Activated naive CD4-positive, alpha-beta T cell treated with anti-CD3 and anti-CD28 coated beads, Interleukin-2, amount 10 ng/mL, durations not matched to agents 7 days and 5 days (primary cell): ENCODE results near the gene KCTD18.

Experiments used
- CTCF ChIA-PET: fragments of 350-600 bp; sonication (Branson Sonifier 250); formaldehyde crosslinking; loops from one replicate; lab custom pipeline; 2021; ENCODE audit warnings: antibody characterized with exemption; lab: Charles Lee
- DNase-seq: peaks from one replicate; pipeline ENCODE4 v3.0.0-alpha.2; 2020
- H3K27ac Mint-ChIP-seq: one replicate; pipeline ENCODE4 v1.8.0; 2021; ENCODE audit warnings: mild to moderate bottlenecking, moderate library complexity, mixed read lengths
- H3K27me3 Mint-ChIP-seq: one replicate; pipeline ENCODE4 v1.8.0; 2021; ENCODE audit warnings: mild to moderate bottlenecking, mixed read lengths
- H3K36me3 Mint-ChIP-seq: one replicate; pipeline ENCODE4 v1.8.0; 2021; ENCODE audit warnings: mixed read lengths
- H3K4me1 Mint-ChIP-seq: one replicate; pipeline ENCODE4 v1.8.0; 2021; ENCODE audit warnings: mixed read lengths
- H3K4me3 Mint-ChIP-seq: one replicate; pipeline ENCODE4 v1.8.0; 2021; ENCODE audit warnings: mild to moderate bottlenecking, moderate library complexity, mixed read lengths
- H3K9me3 Mint-ChIP-seq: one replicate; pipeline ENCODE4 v1.8.0; 2021; ENCODE audit warnings: mixed read lengths

KCTD18 gene

DNA sequence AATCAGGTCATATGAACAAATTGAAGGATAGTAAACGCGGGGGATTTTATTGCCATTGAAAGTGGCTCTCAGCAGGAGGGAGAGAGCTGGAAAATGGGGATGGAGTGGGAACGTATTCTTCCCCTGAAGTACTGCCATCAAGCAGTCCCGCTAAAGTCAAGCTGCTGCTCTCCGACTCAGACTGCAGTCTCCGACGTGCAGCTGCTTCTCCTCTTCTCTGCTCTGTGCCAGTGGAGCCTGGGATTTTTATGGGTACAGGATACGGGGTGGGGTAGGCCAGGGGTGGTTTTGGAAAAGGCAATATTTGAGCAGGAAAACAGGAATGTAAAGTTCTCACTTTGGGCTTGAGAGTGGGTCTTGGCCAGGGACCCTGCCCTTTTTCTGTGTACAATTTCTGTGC lies 33.0 kb downstream of the KCTD18 start:
- Mint-ChIP-seq H3K4me3 (no peak overlapping the region), H3K27me3 (no peaks in the 10 kb centered on the region), H3K27ac (no peak overlapping the region), H3K9me3 (no peaks in the 10 kb centered on the region), H3K4me1 (peaks cover 6% of the 10 kb centered on the region), H3K36me3 (peaks cover 8% of the 10 kb centered on the region)
- DNase-seq: no peak
- CTCF ChIA-PET: interaction anchor here (0.6 to 1.7 kb wide), 2 partner anchors 9 to 491 kb away, joined by 3 to 6 read pairs; no protein-coding TSS in a partner anchor

DNA sequence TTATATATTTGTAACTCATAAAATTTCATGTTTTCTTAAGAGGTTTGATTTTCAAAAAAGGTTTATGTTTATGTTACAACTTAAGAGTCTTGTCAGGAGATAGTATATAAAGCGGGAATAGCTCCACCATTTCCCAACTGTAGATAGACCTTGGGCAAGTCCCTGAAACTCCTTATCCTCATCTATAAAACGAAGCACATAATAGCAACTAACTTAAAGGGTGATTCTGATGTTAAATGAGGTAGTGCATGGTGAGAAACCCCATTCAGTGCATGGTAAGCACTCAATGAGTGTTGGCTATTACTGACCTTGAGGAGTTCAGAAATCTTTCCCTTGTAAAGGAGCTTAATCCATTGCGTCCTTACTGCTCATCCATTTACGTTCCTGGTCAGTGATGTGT lies 34.1 kb downstream of the KCTD18 start:
- H3K4me3 Mint-ChIP-seq: no peak overlapping the region
- H3K27me3 Mint-ChIP-seq: no peaks in the 10 kb centered on the region
- no peaks in the 10 kb centered on the region for H3K9me3 Mint-ChIP-seq
- peaks cover 12% of the 10 kb centered on the region for H3K36me3 Mint-ChIP-seq
- no peak overlapping the region for H3K27ac Mint-ChIP-seq
- H3K4me1 Mint-ChIP-seq: peaks cover 7% of the 10 kb centered on the region
- no peak for DNase-seq
- CTCF ChIA-PET: interaction anchor here (1.2 to 1.7 kb wide), 2 partner anchors 10 to 496 kb away, joined by 3 to 6 read pairs; no protein-coding TSS in a partner anchor

DNA sequence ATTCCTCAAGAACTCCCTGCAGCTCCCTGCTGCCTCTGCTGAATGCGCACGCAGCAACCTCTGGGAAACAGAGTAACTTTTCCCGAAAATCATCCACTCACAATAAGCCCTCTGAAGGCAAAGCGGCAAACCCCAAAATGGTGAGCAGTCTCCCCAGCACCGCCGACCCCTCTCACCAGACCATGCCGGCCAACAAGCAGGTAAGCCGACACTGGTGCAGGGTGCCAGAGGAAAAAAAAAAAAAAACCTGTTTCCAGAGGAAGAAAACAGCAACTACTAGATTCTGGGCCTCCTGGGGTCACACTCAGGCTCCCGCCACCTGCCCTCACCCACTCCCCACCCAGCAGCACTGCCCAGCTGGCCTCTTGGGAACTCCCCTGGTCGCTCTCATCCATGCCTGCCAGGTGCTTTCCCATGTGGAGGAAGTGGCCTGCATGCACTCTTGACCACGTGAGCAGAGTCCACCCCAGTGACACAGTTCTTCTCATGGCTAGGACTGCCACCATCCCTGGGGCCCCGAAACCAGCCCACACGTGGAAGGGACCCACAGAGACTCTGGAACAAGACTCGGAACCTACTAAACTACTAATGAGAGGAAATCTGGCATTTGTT lies 36.9 kb downstream of the KCTD18 start:
- no peak overlapping the region for H3K4me3 Mint-ChIP-seq
- CTCF ChIA-PET: interaction anchor here (0.6 to 3.8 kb wide), 6 partner anchors 9 to 596 kb away, joined by 3 to 40 read pairs (median 4); no protein-coding TSS in a partner anchor
- H3K27me3 Mint-ChIP-seq: no peaks in the 10 kb centered on the region
- H3K36me3 Mint-ChIP-seq: peaks cover 14% of the 10 kb centered on the region
- H3K27ac Mint-ChIP-seq: no peak overlapping the region
- peaks cover 20% of the 10 kb centered on the region for H3K4me1 Mint-ChIP-seq
- DNase-seq: no peak
- no peaks in the 10 kb centered on the region for H3K9me3 Mint-ChIP-seq

DNA sequence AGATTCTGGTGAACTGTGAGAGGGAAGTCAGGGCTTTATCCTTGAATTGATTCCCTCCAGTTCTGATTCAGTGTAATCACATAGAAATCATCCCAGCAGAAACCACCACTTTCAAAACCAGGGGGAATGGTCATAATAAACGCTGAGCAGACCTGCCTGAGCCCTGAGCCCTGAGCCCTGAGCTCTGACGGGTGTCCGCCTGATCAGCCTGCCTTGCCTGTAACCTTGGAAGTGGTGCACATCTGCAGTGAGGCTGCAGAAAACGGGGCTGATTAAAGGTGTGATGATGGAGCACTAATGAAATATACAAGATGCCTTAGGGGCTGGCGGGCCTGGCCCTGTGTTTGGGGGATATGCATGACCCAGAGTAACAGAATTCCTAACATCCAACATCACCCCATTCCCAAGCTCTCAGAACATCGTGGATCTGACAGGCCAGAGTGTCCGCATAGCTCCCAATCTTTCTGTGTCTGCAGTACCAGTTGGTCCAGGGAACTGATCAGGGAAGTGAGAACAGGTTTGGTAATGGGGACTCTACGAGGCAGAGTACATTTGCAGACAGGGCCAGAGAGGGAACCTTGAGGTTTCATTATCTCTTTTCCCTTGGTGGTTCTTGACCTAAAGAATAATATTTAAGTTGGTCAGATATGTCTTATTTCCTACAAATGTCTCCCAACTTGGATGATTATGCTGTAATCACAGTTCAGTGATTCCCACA lies 37.8 kb downstream of the KCTD18 start:
- Mint-ChIP-seq H3K27ac (no peak overlapping the region), H3K36me3 (peaks cover 14% of the 10 kb centered on the region), H3K9me3 (no peaks in the 10 kb centered on the region), H3K4me3 (no peak overlapping the region), H3K4me1 (peaks cover 29% of the 10 kb centered on the region), H3K27me3 (no peaks in the 10 kb centered on the region)
- DNase-seq: no peak
- CTCF ChIA-PET: interaction anchor here (0.6 to 3.8 kb wide), 14 partner anchors 10 to 620 kb away, joined by 3 to 40 read pairs (median 4); no protein-coding TSS in a partner anchor

DNA sequence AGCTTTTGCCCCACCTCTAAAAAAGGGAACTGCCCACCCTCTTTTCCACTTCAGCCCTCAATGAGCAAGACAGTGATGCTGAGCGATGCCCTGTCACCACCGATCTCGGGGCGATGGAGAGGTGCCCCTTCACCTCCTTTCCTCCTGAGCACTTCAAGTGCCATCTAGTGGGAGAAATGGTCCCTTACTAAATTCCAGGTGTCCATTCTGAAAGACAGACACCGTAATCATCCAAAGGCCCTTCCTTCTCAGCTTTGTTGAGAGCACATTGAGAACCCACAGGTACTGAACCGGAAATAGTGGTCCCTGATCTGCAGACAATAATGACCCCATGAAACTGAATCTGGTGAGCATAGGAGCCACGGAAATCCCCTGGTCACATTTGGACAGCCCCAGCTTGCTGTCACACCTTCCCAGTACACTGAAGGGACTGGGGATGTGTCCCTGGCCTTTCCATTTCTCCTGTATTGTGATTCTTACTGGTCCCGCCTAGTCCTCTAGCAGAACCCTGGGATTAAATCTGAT lies 38.5 kb downstream of the KCTD18 start:
- Mint-ChIP-seq H3K27ac (no peak overlapping the region), H3K36me3 (peaks cover 13% of the 10 kb centered on the region), H3K9me3 (no peaks in the 10 kb centered on the region), H3K4me3 (no peak overlapping the region), H3K27me3 (no peaks in the 10 kb centered on the region), H3K4me1 (peaks cover 36% of the 10 kb centered on the region)
- CTCF ChIA-PET: interaction anchor here (0.7 to 3.8 kb wide), 15 partner anchors 11 to 498 kb away, joined by 3 to 40 read pairs (median 4); no protein-coding TSS in a partner anchor
- DNase-seq: peak; percentile 49

DNA sequence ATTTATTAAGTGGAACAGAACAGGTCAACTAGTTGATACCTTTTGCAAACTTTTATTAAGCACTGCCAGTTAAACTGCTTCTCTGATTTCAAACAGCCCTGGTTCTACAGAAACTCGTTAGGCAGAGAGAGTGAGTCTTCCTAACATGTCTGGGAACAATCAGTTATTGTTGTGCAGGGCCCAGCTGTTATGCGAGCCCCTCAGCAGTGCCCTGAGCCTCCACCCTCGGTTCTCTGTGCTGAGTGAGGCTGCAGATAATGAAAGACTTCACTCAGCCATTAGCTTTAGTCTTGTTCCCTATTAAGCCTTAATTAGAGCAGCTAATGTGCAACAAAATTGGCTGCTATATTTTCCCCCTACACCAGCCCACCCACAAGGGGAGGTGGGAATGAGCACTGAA lies 39.6 kb downstream of the KCTD18 start:
- H3K4me3 Mint-ChIP-seq: no peak overlapping the region
- H3K4me1 Mint-ChIP-seq: peaks cover 46% of the 10 kb centered on the region
- CTCF ChIA-PET: interaction anchor here (0.6 to 3.8 kb wide), 14 partner anchors 12 to 497 kb away, joined by 3 to 40 read pairs (median 3); no protein-coding TSS in a partner anchor
- no peak for DNase-seq
- peaks cover 13% of the 10 kb centered on the region for H3K36me3 Mint-ChIP-seq
- H3K27me3 Mint-ChIP-seq: no peaks in the 10 kb centered on the region
- no peaks in the 10 kb centered on the region for H3K9me3 Mint-ChIP-seq
- H3K27ac Mint-ChIP-seq: no peak overlapping the region

DNA sequence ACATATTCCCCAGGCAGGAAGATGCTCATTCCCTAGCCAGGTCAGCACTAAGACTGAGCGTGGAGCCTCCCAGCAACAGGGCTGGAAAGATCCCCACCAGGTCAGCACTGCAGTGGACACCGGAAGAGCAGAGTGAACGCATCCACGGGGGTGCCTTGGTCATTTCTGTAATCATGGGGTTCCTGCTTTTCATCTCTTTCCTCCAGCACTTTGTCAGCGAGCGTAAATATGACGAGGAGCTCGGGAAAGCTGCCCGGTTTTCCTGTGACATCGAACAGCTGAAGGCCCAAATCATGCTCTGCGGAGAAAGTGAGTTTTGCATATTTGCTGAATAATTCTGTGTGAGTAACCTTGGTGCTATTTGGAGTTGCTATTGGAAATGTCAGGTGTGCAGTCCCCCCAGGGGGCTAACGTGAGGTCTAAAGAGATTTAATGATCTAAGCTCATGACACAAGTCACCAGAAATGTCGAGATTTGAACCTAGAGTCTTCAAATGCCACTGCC lies 40.1 kb downstream of the KCTD18 start:
- Mint-ChIP-seq H3K36me3 (peaks cover 13% of the 10 kb centered on the region), H3K4me1 (peaks cover 46% of the 10 kb centered on the region), H3K9me3 (no peaks in the 10 kb centered on the region), H3K27me3 (no peaks in the 10 kb centered on the region), H3K27ac (no peak overlapping the region), H3K4me3 (no peak overlapping the region)
- CTCF ChIA-PET: interaction anchor here (0.6 to 3.8 kb wide), 10 partner anchors 13 to 490 kb away, joined by 3 to 40 read pairs (median 4); no protein-coding TSS in a partner anchor
- DNase-seq: no peak

DNA sequence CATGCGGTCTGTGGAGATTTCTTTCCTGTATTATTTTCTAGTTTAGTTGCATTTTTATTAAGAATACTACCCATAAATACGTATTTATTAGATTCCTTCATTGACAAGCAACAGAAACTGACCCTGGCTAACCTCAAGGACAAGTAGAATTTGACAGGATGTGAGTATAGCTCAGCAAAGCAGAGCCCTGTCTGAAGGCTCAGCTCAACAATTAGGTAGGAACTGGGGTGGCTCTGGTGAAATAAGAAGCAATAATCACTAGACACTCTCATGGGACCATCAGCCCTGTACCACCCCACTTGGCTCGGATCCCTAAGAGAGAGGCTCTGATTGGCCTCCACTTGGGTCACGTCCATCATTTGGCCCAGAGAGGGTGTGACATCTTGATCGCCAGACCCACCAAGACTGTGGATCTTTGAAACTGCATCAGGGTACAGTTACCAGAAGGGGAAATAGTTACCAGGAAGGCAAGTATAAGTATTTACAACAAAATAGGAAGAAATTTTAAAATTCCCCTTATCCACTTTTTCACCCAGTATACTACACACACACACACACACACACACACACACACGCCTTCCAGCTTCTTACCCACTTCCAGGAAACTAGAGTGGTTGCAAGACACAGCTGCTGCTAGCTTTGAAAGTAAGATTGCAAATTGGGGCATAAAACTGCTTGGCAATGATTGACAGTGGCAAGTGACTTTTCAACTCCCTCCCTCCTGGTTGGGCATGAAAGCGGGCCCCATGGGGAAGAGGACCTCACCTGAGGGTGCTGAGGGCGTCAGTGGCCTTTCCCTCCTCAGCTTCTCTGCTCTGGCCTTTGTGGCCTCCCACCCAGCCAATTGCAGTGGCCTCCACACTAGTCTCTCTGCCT lies 41.8 kb downstream of the KCTD18 start:
- peak; percentile 47 for DNase-seq
- Mint-ChIP-seq H3K36me3 (peaks cover 16% of the 10 kb centered on the region), H3K9me3 (no peaks in the 10 kb centered on the region), H3K4me3 (no peak overlapping the region), H3K27me3 (no peaks in the 10 kb centered on the region), H3K27ac (peak overlapping the region; percentile 88), H3K4me1 (peaks cover 51% of the 10 kb centered on the region)
- CTCF ChIA-PET: interaction anchor here (1.1 to 2.9 kb wide), 6 partner anchors 11 to 488 kb away, joined by 4 to 12 read pairs (median 8); no protein-coding TSS in a partner anchor

DNA sequence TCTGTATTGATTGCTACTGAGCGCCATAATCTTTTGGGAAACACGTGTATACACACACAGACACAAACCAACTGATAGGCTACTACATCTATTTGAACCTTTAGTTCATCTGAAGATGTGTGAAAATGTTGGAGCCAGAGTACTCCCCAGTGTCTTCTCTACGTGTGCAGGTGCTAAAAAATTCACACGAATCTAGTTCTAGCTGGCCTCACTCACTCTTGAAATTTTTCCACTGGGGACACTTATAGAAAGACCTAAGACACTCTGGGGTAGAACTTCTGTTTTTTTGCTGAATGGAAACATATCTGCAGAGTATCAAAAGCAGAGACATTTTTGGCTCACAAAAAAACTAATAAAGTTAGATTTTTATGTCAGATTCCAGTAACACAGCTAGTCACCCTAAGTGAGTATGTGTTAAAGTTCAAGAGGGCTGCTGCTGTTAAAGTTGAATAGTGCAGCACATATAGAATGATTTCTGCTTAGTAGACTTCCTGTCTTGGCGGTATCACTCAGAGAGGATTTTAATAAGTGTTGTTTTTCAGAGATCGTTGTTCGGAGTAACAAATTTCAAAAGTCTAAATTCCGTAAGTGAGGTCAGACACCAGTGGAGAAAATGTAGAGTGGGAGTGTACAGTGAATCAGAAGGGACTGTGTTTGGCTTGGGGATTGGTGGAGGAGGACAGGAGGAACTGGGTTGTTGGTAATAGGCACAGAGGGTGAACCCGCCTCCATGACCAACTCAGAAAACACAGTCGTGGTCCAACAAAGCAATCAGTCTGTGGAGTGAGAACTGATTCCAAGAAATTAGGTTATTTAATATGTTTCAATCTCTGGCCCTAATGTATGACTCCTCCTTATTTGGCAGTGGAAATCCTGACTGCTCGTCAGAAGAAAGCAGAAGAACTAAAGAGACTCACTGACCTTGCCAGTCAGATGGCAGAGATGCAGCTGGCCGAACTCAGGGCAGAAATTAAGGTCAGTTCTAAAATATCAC lies 43.1 kb downstream of the KCTD18 start:
- peaks cover 19% of the 10 kb centered on the region for H3K36me3 Mint-ChIP-seq
- CTCF ChIA-PET: interaction anchor here (1.0 to 2.9 kb wide), 7 partner anchors 10 to 487 kb away, joined by 3 to 12 read pairs (median 5); partner anchors contain the start of gene SPATS2L
- H3K27me3 Mint-ChIP-seq: no peaks in the 10 kb centered on the region
- H3K4me3 Mint-ChIP-seq: peak overlapping the region; percentile 43
- H3K4me1 Mint-ChIP-seq: peaks cover 53% of the 10 kb centered on the region
- H3K9me3 Mint-ChIP-seq: no peaks in the 10 kb centered on the region
- H3K27ac Mint-ChIP-seq: peak overlapping the region; percentile 88
- DNase-seq: peak; percentile 49

DNA sequence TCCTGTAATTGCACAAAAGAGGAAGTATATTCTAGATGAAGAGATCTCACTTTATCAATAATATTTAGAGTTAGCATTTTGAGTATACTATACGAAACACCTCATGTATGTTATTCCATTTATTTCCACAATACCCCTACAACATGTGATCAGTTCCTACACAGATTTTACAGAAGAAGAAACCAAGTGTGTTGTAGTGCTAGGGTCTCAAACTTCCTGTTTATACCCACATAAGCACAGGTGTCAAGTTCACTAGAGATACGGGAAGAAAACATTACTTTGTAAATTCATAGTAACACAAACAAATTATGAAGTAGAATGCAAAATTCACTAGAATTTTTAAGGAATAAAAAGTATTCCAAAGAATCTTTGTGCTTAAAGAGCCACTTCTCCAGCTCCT lies 46.4 kb downstream of the KCTD18 start:
- no peak overlapping the region for H3K27ac Mint-ChIP-seq
- CTCF ChIA-PET: no interaction called here

DNA sequence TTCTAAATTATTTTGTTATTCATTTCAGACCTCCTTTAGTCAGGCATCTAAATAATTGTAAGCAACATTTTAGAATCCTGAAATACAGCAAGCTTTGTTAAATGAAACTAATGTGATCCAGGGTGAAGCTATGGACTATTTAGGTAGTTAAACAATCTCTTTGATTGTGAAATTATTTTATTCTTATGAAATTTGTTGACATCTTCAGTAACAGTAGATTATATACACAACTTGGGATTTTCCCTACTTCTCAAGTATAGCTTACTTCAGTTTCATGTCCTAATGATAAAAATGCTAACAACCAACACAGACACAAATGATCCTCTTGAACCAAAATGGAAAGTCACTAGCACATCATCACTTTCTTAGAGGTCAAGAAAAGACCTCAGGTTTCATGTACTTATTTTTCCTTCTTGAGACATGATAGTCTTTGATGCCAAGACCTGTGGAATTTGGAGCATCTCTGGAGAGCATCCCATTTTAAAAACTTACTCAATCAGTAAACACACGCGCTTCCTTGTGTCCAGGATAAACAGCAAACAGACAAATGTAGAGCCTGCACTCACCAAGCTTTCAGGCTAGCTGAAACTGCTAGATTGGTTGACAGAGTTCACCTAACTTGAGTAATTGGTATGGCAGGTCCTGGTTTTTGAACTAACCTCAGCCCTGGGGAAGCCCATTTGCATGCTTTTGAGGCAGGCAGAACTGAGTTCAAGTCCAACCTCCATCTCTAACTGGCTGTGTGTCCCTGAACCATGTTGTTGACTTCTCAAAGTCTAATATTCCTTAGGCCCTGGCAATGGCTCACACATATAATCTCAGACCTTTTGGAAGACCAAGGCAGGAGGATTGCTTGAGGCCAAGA lies 47.8 kb downstream of the KCTD18 start:
- Mint-ChIP-seq H3K27me3 (no peaks in the 10 kb centered on the region), H3K36me3 (peaks cover 7% of the 10 kb centered on the region), H3K9me3 (no peaks in the 10 kb centered on the region), H3K4me3 (no peak overlapping the region), H3K27ac (no peak overlapping the region), H3K4me1 (peaks cover 24% of the 10 kb centered on the region)
- DNase-seq: no peak
- CTCF ChIA-PET: no interaction called here

More for the DNA sequence above, 46.4 kb downstream of the KCTD18 start:
- DNase-seq: no peak
- Mint-ChIP-seq H3K4me1 (peaks cover 38% of the 10 kb centered on the region), H3K36me3 (peaks cover 13% of the 10 kb centered on the region), H3K27me3 (no peaks in the 10 kb centered on the region), H3K9me3 (no peaks in the 10 kb centered on the region), H3K4me3 (no peak overlapping the region)

DNA sequence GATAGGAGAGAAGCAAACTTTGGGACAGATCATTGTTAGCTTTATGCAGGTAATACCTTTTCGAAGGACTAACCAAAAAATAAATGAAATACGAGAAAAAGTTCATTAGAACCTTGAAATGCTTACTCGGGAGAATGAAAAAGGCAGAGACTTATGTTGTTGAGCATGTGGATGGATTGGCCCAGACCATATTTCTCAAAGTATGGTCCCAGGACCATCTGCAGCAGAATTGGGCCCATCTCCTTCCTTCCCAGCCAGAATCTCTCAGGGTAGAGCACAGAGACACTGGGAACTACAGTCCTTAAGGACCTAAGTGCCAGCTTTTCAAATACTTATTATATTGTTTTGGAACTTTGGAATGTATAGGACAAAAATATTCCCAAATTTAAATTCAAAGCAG lies 50.8 kb downstream of the KCTD18 start:
- no peak overlapping the region for H3K4me3 Mint-ChIP-seq
- CTCF ChIA-PET: interaction anchor here (0.8 kb wide), 1 partner anchor 479 kb away, joined by 3 read pairs; no protein-coding TSS in a partner anchor
- H3K27me3 Mint-ChIP-seq: no peaks in the 10 kb centered on the region
- no peaks in the 10 kb centered on the region for H3K9me3 Mint-ChIP-seq
- no peak for DNase-seq
- H3K36me3 Mint-ChIP-seq: peaks cover 11% of the 10 kb centered on the region
- peaks cover 22% of the 10 kb centered on the region for H3K4me1 Mint-ChIP-seq
- no peak overlapping the region for H3K27ac Mint-ChIP-seq
